K562 (cell line): Measurements from ENCODE around the gene ADGRL3. TPM values are rescaled to one million over a fixed set of nuclear protein-coding genes. Genes with fewer than 3 reads are reported as not detected.
"Not testable (repeated sequence)": the region's sequence is repeated elsewhere in the genome, so short reads cannot be mapped to it uniquely, and the experiment has no call there.

Experiments used
- ATAC-seq: fragments of 200-7000 bp; cut with Tn5 transposase; 3 replicates; pipeline ENCODE4 v1.9.1; 2020; ENCODE audit warnings: moderate library complexity
- BruUV-seq: library from RNA; stranded (reverse); fragments of 400-500 nt; replicated peaks from 2 replicates; lab custom pipeline; 2021; lab: Mats Ljungman, UMichigan
- CTCF ChIA-PET: fragments of 300-600 bp; formaldehyde crosslinking; extraction: SDS; loops from one replicate; lab custom pipeline; 2021; ENCODE audit warnings: low intra/inter-chr PET ratio; lab: Yijun Ruan, JAX
- POLR2A ChIA-PET: fragments of 300-600, 350-650 bp; sonication (Branson Sonifier 250); formaldehyde crosslinking; extraction: SDS; loops from one replicate; lab custom pipeline; 2021; ENCODE audit warnings: antibody characterized with exemption, inconsistent platforms; lab: Yijun Ruan, JAX
- DNase-seq, 4 experiments: peaks; one replicate each; pipeline versions ENCODE4 v3.0.0 to v3.0.0-alpha.2; 2011 to 2018; ENCODE audit warnings: low spot score in 3 of 4, mixed read lengths in 3 of 4; ENCODE audit errors: extremely low read depth in 1 of 4
- FAIRE-seq: peaks from 2 replicates; lab custom pipeline; 2011; peaks lifted over from hg19 to GRCh38; lab: Jason Lieb, UNC
- H2AFZ ChIP-seq: 2 replicates; pipeline ENCODE4 v1.6.0; 2011; ENCODE audit warnings: low read depth, low read length, control low read depth, inconsistent platforms
- H3K27ac ChIP-seq: fragments of 200-600 bp; 3 replicates; pipeline ENCODE4 v1.8.0; 2011; ENCODE audit warnings: low read depth, mild to moderate bottlenecking, control low read depth, inconsistent platforms, low read length, moderate library complexity, mixed read lengths; ENCODE audit errors: extremely low read depth
- H3K27me3 ChIP-seq, 2 experiments: fragments of 300-600 bp in 1 of 2; 2 replicates in 1 of 2; 3 replicates in 1 of 2; pipeline versions ENCODE4 v1.6.0 to v1.8.0; 2011; ENCODE audit warnings: inconsistent platforms in 2 of 2, low read length in 2 of 2, mild to moderate bottlenecking in 1 of 2, mixed read lengths in 1 of 2, moderate library complexity in 1 of 2; ENCODE audit not compliant: control insufficient read depth in 2 of 2, insufficient read depth in 2 of 2
- H3K36me3 ChIP-seq: fragments of 300-600 bp; 3 replicates; pipeline ENCODE4 v1.8.0; 2011; ENCODE audit warnings: mild to moderate bottlenecking, low read length, inconsistent platforms; ENCODE audit not compliant: control insufficient read depth, insufficient read depth
- H3K4me1 ChIP-seq, 2 experiments: fragments of 200-600 bp in 1 of 2; replicated peaks in 1 of 2; 2 replicates in 1 of 2; 3 replicates in 1 of 2; pipeline versions ENCODE4 v1.5.1 to v1.8.0; 2011; ENCODE audit warnings: inconsistent platforms in 2 of 2, low read length in 2 of 2, mild to moderate bottlenecking in 1 of 2, mixed read lengths in 1 of 2, moderate library complexity in 1 of 2; ENCODE audit not compliant: control insufficient read depth in 2 of 2, insufficient read depth in 2 of 2
- H3K4me2 ChIP-seq: 2 replicates; pipeline ENCODE4 v1.6.1; 2011; ENCODE audit warnings: low read length, control low read depth, inconsistent platforms, mixed read lengths; ENCODE audit not compliant: insufficient read depth
- H3K4me3 ChIP-seq: fragments of 200-600 bp; sonication (generic), shearing (Covaris generic); 2 replicates; pipeline ENCODE4 v1.5.1; 2016; ENCODE audit warnings: control low read depth, inconsistent platforms
- H3K79me2 ChIP-seq: fragments of 200-600 bp; 3 replicates; pipeline ENCODE4 v1.8.0; 2011; ENCODE audit warnings: low read length, inconsistent platforms; ENCODE audit not compliant: control insufficient read depth, insufficient read depth
- H3K9ac ChIP-seq, 2 experiments: 2 replicates each; pipeline versions ENCODE4 v1.6.0 to v1.6.1; 2011; ENCODE audit warnings: low read depth in 2 of 2, low read length in 2 of 2, control low read depth in 1 of 2, inconsistent platforms in 1 of 2, mild to moderate bottlenecking in 1 of 2, mixed read lengths in 1 of 2; ENCODE audit not compliant: insufficient read depth in 1 of 2
- H3K9me1 ChIP-seq: one replicate; pipeline ENCODE4 v1.6.0; 2011; ENCODE audit warnings: inconsistent platforms, mild to moderate bottlenecking, low read length, moderate library complexity; ENCODE audit not compliant: control insufficient read depth, insufficient read depth
- H3K9me3 ChIP-seq: replicated peaks from 2 replicates; pipeline ENCODE4 v1.5.1; 2011; ENCODE audit warnings: low read depth, low read length, inconsistent platforms; ENCODE audit not compliant: control insufficient read depth, insufficient read depth
- H4K20me1 ChIP-seq: replicated peaks from 2 replicates; pipeline ENCODE4 v1.6.1; 2011; ENCODE audit warnings: low read length, inconsistent platforms, mixed read lengths; ENCODE audit not compliant: control insufficient read depth, insufficient read depth
- ELF2 ChIP-seq: fragments of 250-450 bp; sonication (Bioruptor Pico); IDR thresholded peaks from 2 replicates; pipeline ENCODE4 v1.5.0; 2021; ENCODE audit warnings: mild to moderate bottlenecking
- ETV5 ChIP-seq: sonication (generic); formaldehyde crosslinking; IDR thresholded peaks from 2 replicates; pipeline ENCODE4 v1.4.0; 2020; ENCODE audit warnings: low read depth, mild to moderate bottlenecking, missing genetic modification reagents
- GABPB2 ChIP-seq: fragments of 250-450 bp; sonication (Bioruptor Pico); conservative IDR thresholded peaks from 2 replicates; pipeline ENCODE4 v1.5.1; 2021; ENCODE audit warnings: mild to moderate bottlenecking
- MECOM ChIP-seq: fragments of 250-450 bp; sonication (Bioruptor Pico); IDR thresholded peaks from 2 replicates; pipeline ENCODE4 v1.8.0; 2022; ENCODE audit warnings: inconsistent platforms
- TEAD4 ChIP-seq, 2 experiments: sonication (generic) in 1 of 2; formaldehyde crosslinking in 1 of 2; IDR thresholded peaks; 2 replicates each; pipeline versions ENCODE4 v1.6.1 to v1.8.0; 2012 to 2022; ENCODE audit warnings: borderline replicate concordance in 1 of 2, inconsistent platforms in 1 of 2, low read length in 1 of 2, mild to moderate bottlenecking in 1 of 2, missing genetic modification reagents in 1 of 2
- ZNF354B ChIP-seq: fragments of 250-450 bp; sonication (Bioruptor Pico); IDR thresholded peaks from 2 replicates; pipeline ENCODE4 v1.4.0; 2020
- WGBS: fragments of 100-300 bp; shearing (Covaris generic); methylation state at CpG from one replicate; pipeline ENCODE4 v1.1.6; 2016; ENCODE audit warnings: low coverage, mixed read lengths; ENCODE audit not compliant: insufficient coverage; ENCODE audit errors: missing lambda C conversion rate; 5-methylcytosine and 5-hydroxymethylcytosine counted together
- in situ Hi-C: fragments of 300-500 bp; cut with MboI; formaldehyde crosslinking; loops from 4 replicates; pipeline ENCODE4 v1.15.0; 2018; ENCODE audit warnings: inconsistent platforms, mixed read lengths
- intact Hi-C: fragments of 100-400 bp; cut with micrococcal nuclease; formaldehyde crosslinking; loops from 2 replicates; pipeline ENCODE4 v1.14.2; 2022
- polyA plus RNA-seq, 8 experiments: library from polyadenylated mRNA; depleted of rRNA in 4 of 8; stranded (reverse) in 5 of 8; unstranded in 3 of 8; fragments of >200 nt; fragmentation: Nextera tagmentation in 2 of 8; fragmentation: Illumina TruSeq in 1 of 8; extraction: Ambion mirVana in 2 of 8; extraction: Trizol in 1 of 8; gene quantifications; 2 replicates each; pipeline versions ENCODE4 v1.2.1 to v1.2.3, GENCODE V29; 2011 to 2014; ENCODE audit warnings: inconsistent platforms in 1 of 8, missing spikeins in 1 of 8
- total RNA-seq, 7 experiments: library from RNA; depleted of rRNA in 6 of 7; stranded (reverse); fragments of >200 nt in 6 of 7; fragmentation: Illumina TruSeq in 2 of 7; extraction: Trizol in 2 of 7; gene quantifications; 2 replicates each; pipeline versions ENCODE4 v1.2.1 to v1.2.3, GENCODE V29; 2011 to 2021; ENCODE audit warnings: low replicate concordance in 1 of 7
- TF ChIP-seq, protein P1 (sequence below): IDR thresholded peaks from 3 replicates; pipeline ENCODE4 v1.6.1; 2011; ENCODE audit warnings: borderline replicate concordance, mild to moderate bottlenecking; ENCODE audit not compliant: insufficient read length, insufficient read depth

ADGRL3 gene
- total and polyA plus RNA-seq, 9 of the 15 experiments (the other 6 are each of a cell fraction or from before 2014, with no cell fraction given) = 0.03 to 0.14 (median 0.04) TPM; not detected in 2

GRCh38 chr4:61841714-61842113 lies 641.6 kb downstream of the ADGRL3 start (continued):
- TF ChIP-seq ETV5 (CRISPR knock-in tag) = no peak
- TF ChIP-seq, protein P1, sequence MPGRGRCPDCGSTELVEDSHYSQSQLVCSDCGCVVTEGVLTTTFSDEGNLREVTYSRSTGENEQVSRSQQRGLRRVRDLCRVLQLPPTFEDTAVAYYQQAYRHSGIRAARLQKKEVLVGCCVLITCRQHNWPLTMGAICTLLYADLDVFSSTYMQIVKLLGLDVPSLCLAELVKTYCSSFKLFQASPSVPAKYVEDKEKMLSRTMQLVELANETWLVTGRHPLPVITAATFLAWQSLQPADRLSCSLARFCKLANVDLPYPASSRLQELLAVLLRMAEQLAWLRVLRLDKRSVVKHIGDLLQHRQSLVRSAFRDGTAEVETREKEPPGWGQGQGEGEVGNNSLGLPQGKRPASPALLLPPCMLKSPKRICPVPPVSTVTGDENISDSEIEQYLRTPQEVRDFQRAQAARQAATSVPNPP = no peak
- no peak for TF ChIP-seq ZNF354B
- no peak for TF ChIP-seq MECOM (CRISPR knock-in tag)
- no peak for TF ChIP-seq TEAD4 (IDR thresholded peaks at IDR 0.05; ENCODE audit: low read length)
- no peak for TF ChIP-seq TEAD4 (CRISPR knock-in tag; IDR thresholded peaks at IDR 0.05; ENCODE audit: borderline replicate concordance)

DNA sequence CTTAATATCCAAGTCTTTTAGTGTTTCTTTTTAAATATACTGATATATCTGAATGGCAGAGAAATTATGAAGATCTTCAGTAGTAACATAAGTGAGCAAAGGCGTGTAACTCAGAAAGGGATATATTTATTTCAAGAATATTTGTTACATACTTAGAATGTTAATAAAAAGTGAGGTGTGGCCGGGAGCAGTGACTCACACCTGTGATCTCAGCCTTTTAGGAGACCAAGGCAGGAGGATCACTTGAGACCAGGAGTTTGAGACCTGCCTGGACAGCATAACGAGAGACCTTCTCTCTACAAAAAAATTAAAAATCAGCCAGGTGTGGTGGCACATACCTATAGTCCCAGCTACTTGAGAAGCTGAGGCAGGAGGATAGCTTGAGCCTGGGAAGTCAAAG lies 651.0 kb downstream of the ADGRL3 start:
- H3K9ac ChIP-seq = no peak overlapping the region
- 3% methylated on average over 3 of the region's 3 CpGs for WGBS
- no peak overlapping the region for H3K27ac ChIP-seq
- no peaks in the 10 kb centered on the region for H3K79me2 ChIP-seq
- DNase-seq = no peak
- TF ChIP-seq GABPB2 = no peak
- no peak for TF ChIP-seq ELF2
- no peaks in the 10 kb centered on the region for H3K4me1 ChIP-seq
- H3K27me3 ChIP-seq = no peaks in the 10 kb centered on the region
- in situ Hi-C loops = no loop called here
- ChIA-PET CTCF (no interaction called here), POLR2A (no interaction called here)
- FAIRE-seq = no peak
- no peak overlapping the region for H2AFZ ChIP-seq
- H4K20me1 ChIP-seq = no peaks in the 10 kb centered on the region
- H3K4me2 ChIP-seq = no peak overlapping the region
- no TSS peak for BruUV-seq
- H3K36me3 ChIP-seq = no peaks in the 10 kb centered on the region
- no peaks in the 10 kb centered on the region for H3K9me3 ChIP-seq
- H3K9me1 ChIP-seq = no peaks in the 10 kb centered on the region
- H3K4me3 ChIP-seq = no peak overlapping the region
- intact Hi-C loops = no loop called here
- ATAC-seq = no peak

DNA sequence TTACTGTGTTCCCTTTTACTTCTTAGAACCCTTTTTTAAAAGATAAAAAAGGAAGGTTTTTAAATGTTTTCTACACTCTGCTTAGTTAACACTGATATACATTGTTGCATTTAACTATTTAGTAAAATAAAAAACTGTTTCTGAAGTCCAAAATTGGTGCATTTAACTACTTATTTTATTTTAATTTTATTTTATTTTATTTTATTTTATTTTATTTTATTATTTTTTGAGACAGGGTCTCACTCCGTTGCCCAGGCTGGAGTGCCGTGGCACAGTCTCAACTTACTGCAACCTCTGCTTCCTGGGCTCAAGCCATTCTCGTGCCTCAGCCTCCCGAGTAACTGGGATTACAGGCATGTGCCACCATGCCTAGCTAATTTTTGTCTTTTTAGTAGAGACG lies 652.0 kb downstream of the ADGRL3 start:
- intact Hi-C loops, H3K79me2 ChIP-seq, DNase-seq, ATAC-seq, FAIRE-seq, H3K27me3 ChIP-seq, H3K9ac ChIP-seq, POLR2A ChIA-PET, H3K4me2 ChIP-seq, H3K36me3 ChIP-seq, H3K4me3 ChIP-seq, H3K4me1 ChIP-seq, H4K20me1 ChIP-seq, H3K9me3 ChIP-seq, H2AFZ ChIP-seq, H3K27ac ChIP-seq, CTCF ChIA-PET, BruUV-seq, H3K9me1 ChIP-seq, in situ Hi-C loops: not testable (repeated sequence)
- WGBS = 3% methylated on average over 5 of the region's 5 CpGs
